Measurements from ENCODE around the gene CHRNE. TPM values are rescaled to one million over a fixed set of nuclear protein-coding genes. Genes with fewer than 3 reads are reported as not detected.

The CHRNE gene
- total and polyA plus RNA-seq, 2 of the 13 experiments (the other 11 are each of a cell fraction or from before 2014, with no cell fraction given) = 0.53 to 0.59 TPM

DNA sequence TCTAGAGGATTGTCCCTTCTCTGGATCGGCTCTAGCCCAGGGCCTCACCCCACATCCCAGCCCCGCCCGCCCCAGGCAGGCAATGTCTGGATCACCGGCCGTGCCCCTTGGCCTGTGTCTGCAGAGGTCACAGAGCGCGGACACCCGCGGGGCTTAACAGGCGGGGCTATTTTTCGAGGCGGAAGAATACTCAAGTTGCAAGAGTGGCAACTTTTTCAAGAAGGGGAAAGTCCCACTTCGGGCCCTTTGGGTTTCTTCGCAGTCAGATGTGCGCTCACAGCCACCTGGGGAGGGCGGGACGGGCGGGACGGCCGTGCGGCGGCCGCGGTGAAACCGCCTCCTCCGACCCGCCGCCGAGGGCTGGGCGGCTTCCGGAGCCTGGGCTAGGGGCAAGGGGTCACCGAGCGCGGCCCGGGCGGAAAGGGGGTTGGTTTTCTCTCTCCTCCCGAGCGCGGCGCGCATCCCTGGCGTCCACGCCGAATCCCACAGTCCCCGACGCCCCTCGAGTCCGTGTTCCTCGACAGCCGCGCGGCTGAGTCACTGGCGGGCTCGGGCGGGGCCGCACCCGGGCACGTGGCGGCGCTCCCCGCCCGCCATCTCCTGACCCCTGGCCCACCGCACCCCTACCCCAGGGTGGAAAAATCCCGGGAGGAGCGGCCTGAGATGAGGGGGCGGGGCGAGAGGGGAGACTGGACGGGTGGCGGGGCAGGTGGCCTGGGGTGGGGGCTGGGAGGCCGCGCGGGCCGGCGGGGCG lies 46.6 kb upstream of the CHRNE start (continued):
- TF ChIP-seq, protein P1, sequence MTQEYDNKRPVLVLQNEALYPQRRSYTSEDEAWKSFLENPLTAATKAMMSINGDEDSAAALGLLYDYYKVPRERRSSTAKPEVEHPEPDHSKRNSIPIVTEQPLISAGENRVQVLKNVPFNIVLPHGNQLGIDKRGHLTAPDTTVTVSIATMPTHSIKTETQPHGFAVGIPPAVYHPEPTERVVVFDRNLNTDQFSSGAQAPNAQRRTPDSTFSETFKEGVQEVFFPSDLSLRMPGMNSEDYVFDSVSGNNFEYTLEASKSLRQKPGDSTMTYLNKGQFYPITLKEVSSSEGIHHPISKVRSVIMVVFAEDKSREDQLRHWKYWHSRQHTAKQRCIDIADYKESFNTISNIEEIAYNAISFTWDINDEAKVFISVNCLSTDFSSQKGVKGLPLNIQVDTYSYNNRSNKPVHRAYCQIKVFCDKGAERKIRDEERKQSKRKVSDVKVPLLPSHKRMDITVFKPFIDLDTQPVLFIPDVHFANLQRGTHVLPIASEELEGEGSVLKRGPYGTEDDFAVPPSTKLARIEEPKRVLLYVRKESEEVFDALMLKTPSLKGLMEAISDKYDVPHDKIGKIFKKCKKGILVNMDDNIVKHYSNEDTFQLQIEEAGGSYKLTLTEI (CRISPR knock-in tag; conservative IDR thresholded peaks at IDR 0.05) = no peak
- TF ChIP-seq MXD4 (CRISPR knock-in tag; IDR thresholded peaks at IDR 0.05) (peak; percentile 26; the same call in 1 of the 2 replicates), ZFP41 (CRISPR knock-in tag; IDR thresholded peaks at IDR 0.05; ENCODE audit: borderline replicate concordance) (no peak), SNRNP70 (IDR thresholded peaks at IDR 0.05; ENCODE audit: low read depth, low read length) (no peak), HDAC2 (CRISPR knock-in tag; IDR thresholded peaks at IDR 0.05) (no peak; the same call in 1 of the 2 replicates), MTA1 (CRISPR knock-in tag; IDR thresholded peaks at IDR 0.05; ENCODE audit: borderline replicate concordance) (peak; percentile 58; the same call in 1 of the 2 replicates), ZNF614 (CRISPR knock-in tag; IDR thresholded peaks at IDR 0.05; ENCODE audit: borderline replicate concordance) (no peak), ZNF558 (CRISPR knock-in tag; IDR thresholded peaks at IDR 0.05; ENCODE audit: borderline replicate concordance) (no peak), EEA1 (CRISPR knock-in tag; IDR thresholded peaks at IDR 0.05; ENCODE audit: borderline replicate concordance) (peak; percentile 54; the same call in 1 of the 2 replicates), CC2D1A (CRISPR knock-in tag; IDR thresholded peaks at IDR 0.05) (no peak), SRSF1 (optimal IDR thresholded peaks at IDR 0.05; ENCODE audit: low read depth, low read length) (no peak), KLF12 (CRISPR knock-in tag; IDR thresholded peaks at IDR 0.05; ENCODE audit: borderline replicate concordance) (peak; percentile 61; the same call in 1 of the 2 replicates)
- TF ChIP-seq, protein P2, sequence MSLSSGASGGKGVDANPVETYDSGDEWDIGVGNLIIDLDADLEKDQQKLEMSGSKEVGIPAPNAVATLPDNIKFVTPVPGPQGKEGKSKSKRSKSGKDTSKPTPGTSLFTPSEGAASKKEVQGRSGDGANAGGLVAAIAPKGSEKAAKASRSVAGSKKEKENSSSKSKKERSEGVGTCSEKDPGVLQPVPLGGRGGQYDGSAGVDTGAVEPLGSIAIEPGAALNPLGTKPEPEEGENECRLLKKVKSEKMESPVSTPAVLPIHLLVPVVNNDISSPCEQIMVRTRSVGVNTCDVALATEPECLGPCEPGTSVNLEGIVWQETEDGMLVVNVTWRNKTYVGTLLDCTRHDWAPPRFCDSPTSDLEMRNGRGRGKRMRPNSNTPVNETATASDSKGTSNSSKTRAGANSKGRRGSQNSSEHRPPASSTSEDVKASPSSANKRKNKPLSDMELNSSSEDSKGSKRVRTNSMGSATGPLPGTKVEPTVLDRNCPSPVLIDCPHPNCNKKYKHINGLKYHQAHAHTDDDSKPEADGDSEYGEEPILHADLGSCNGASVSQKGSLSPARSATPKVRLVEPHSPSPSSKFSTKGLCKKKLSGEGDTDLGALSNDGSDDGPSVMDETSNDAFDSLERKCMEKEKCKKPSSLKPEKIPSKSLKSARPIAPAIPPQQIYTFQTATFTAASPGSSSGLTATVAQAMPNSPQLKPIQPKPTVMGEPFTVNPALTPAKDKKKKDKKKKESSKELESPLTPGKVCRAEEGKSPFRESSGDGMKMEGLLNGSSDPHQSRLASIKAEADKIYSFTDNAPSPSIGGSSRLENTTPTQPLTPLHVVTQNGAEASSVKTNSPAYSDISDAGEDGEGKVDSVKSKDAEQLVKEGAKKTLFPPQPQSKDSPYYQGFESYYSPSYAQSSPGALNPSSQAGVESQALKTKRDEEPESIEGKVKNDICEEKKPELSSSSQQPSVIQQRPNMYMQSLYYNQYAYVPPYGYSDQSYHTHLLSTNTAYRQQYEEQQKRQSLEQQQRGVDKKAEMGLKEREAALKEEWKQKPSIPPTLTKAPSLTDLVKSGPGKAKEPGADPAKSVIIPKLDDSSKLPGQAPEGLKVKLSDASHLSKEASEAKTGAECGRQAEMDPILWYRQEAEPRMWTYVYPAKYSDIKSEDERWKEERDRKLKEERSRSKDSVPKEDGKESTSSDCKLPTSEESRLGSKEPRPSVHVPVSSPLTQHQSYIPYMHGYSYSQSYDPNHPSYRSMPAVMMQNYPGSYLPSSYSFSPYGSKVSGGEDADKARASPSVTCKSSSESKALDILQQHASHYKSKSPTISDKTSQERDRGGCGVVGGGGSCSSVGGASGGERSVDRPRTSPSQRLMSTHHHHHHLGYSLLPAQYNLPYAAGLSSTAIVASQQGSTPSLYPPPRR (CRISPR knock-in tag; IDR thresholded peaks at IDR 0.05; ENCODE audit: borderline replicate concordance) = peak; percentile 57; the same call in 1 of the 2 replicates
- TF ChIP-seq, protein P3, sequence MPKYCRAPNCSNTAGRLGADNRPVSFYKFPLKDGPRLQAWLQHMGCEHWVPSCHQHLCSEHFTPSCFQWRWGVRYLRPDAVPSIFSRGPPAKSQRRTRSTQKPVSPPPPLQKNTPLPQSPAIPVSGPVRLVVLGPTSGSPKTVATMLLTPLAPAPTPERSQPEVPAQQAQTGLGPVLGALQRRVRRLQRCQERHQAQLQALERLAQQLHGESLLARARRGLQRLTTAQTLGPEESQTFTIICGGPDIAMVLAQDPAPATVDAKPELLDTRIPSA (CRISPR knock-in tag; IDR thresholded peaks at IDR 0.05; ENCODE audit: borderline replicate concordance) = no peak
- TF ChIP-seq, protein P4, sequence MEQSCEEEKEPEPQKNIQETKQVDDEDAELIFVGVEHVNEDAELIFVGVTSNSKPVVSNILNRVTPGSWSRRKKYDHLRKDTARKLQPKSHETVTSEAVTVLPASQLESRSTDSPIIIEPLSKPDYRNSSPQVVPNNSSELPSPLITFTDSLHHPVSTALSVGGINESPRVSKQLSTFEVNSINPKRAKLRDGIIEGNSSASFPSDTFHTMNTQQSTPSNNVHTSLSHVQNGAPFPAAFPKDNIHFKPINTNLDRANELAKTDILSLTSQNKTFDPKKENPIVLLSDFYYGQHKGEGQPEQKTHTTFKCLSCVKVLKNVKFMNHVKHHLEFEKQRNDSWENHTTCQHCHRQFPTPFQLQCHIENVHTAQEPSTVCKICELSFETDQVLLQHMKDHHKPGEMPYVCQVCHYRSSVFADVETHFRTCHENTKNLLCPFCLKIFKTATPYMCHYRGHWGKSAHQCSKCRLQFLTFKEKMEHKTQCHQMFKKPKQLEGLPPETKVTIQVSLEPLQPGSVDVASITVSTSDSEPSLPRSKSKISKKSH (CRISPR knock-in tag; IDR thresholded peaks at IDR 0.05; ENCODE audit: borderline replicate concordance) = no peak; the same call in 1 of the 2 replicates
- TF ChIP-seq, protein P5, sequence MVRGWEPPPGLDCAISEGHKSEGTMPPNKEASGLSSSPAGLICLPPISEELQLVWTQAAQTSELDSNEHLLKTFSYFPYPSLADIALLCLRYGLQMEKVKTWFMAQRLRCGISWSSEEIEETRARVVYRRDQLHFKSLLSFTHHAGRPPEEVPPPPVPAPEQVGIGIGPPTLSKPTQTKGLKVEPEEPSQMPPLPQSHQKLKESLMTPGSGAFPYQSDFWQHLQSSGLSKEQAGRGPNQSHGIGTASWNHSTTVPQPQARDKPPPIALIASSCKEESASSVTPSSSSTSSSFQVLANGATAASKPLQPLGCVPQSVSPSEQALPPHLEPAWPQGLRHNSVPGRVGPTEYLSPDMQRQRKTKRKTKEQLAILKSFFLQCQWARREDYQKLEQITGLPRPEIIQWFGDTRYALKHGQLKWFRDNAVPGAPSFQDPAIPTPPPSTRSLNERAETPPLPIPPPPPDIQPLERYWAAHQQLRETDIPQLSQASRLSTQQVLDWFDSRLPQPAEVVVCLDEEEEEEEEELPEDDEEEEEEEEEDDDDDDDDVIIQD (CRISPR knock-in tag; IDR thresholded peaks at IDR 0.05; ENCODE audit: low read depth) = no peak
